ENCODE measurements around the gene AADACL3. TPM values are rescaled to one million over a fixed set of nuclear protein-coding genes. Genes with fewer than 3 reads are reported as not detected.
"Not testable (repeated sequence)": the region's sequence is repeated elsewhere in the genome, so short reads cannot be mapped to it uniquely, and the experiment has no call there.

Gene AADACL3, protein sequence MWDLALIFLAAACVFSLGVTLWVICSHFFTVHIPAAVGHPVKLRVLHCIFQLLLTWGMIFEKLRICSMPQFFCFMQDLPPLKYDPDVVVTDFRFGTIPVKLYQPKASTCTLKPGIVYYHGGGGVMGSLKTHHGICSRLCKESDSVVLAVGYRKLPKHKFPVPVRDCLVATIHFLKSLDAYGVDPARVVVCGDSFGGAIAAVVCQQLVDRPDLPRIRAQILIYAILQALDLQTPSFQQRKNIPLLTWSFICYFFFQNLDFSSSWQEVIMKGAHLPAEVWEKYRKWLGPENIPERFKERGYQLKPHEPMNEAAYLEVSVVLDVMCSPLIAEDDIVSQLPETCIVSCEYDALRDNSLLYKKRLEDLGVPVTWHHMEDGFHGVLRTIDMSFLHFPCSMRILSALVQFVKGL
- not detected in 3 replicates for total RNA-seq

DNA sequence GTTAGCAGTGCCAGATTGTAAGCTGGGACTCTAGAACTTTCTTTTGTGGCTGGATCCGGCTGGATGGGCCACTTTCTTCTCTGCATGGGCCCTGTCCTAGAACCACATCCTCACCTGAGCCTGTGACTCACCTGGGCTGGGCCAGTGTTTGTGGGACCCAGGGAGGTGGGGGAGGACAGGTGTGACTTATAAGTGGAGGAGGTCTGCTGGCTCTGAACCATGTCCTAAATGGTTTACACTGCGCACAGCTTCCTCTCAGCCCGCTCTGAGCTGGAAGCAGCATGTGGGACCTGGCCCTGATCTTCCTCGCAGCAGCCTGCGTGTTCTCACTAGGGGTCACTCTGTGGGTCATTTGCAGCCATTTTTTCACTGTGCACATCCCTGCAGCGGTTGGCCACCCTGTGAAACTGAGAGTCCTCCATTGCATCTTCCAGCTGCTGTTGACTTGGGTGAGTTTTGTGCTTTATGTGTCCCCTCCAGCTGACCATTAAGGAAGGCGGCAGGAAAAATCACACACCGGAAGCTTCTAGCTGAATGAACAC, at the start of gene AADACL3:
Gene AADACL3, plus strand, starts transcription at position 215 of the 542 bp plus-strand sequence. Its CDS starts 67 bp downstream, at position 282.
- TF ChIP-seq, protein P1, sequence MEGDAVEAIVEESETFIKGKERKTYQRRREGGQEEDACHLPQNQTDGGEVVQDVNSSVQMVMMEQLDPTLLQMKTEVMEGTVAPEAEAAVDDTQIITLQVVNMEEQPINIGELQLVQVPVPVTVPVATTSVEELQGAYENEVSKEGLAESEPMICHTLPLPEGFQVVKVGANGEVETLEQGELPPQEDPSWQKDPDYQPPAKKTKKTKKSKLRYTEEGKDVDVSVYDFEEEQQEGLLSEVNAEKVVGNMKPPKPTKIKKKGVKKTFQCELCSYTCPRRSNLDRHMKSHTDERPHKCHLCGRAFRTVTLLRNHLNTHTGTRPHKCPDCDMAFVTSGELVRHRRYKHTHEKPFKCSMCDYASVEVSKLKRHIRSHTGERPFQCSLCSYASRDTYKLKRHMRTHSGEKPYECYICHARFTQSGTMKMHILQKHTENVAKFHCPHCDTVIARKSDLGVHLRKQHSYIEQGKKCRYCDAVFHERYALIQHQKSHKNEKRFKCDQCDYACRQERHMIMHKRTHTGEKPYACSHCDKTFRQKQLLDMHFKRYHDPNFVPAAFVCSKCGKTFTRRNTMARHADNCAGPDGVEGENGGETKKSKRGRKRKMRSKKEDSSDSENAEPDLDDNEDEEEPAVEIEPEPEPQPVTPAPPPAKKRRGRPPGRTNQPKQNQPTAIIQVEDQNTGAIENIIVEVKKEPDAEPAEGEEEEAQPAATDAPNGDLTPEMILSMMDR (IDR thresholded peaks at IDR 0.05; ENCODE audit: unreplicated experiment) = no peak

DNA sequence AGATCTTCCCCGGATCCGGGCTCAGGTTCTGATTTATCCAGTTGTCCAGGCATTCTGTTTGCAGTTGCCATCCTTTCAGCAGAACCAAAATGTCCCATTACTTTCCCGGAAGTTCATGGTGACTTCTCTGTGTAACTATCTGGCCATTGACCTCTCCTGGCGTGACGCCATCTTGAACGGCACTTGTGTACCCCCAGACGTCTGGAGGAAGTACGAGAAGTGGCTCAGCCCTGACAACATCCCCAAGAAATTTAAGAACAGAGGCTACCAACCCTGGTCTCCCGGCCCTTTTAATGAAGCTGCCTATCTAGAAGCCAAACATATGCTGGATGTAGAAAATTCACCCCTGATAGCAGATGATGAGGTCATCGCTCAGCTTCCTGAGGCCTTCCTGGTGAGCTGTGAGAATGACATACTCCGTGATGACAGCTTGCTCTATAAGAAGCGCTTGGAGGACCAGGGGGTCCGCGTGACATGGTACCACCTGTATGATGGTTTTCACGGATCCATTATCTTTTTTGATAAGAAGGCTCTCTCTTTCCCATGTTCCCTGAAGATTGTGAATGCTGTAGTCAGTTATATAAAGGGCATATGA, 49.7 kb upstream of the AADACL3 start:
- no peak for DNase-seq (ENCODE audit: low spot score in 2 of 2, unreplicated experiment in 2 of 2)
- H3K4me1 Mint-ChIP-seq = peaks cover 2% of the 10 kb centered on the region

More for the DNA sequence above, at the start of gene AADACL3:
- Mint-ChIP-seq H3K27ac (no peak within 1 kb of the TSS), H3K9me3 (no peaks in the 10 kb centered on the region), H3K36me3 (no peaks in the 10 kb centered on the region), H3K27me3 (ENCODE audit: low read depth) (peaks cover 27% of the 10 kb centered on the region), H3K4me1 (peaks cover 12% of the 10 kb centered on the region), H3K4me3 (no peak within 1 kb of the TSS)
- no peak for DNase-seq (ENCODE audit: low spot score in 2 of 2, unreplicated experiment in 2 of 2)

DNA sequence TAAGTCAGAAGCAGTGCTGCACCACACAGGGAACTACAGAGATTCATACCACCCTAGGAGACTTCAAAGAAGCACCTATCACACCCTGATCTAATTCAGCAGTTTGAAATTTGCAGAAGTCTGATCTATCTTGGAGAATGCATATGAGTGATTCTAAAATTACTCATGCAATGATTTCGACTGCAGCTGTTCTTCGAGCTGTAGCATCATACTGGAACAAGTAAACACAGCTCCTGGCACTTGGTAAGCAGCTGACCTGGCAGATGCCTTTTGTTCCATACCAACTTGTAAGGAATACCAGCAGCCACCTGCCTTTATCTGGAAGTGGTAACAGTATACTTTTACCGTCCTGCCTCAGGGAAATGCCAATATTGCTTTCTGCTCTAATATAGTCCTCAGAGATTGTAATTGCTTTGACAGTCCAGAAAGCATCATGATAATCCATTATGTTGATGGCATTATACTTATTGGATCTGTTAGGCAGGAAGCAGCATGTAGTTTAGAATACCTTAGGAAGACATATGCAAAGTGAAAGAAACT, 46.3 kb upstream of the AADACL3 start:
- H3K27me3 Mint-ChIP-seq (ENCODE audit: low read depth) = peaks cover 5% of the 10 kb centered on the region
- H3K4me3 Mint-ChIP-seq = no peak overlapping the region
- H3K27ac Mint-ChIP-seq = no peak overlapping the region
- H3K9me3 Mint-ChIP-seq = peaks cover 12% of the 10 kb centered on the region
- H3K36me3 Mint-ChIP-seq = peaks cover 2% of the 10 kb centered on the region
- H3K4me1 Mint-ChIP-seq = peaks cover 2% of the 10 kb centered on the region
- DNase-seq (ENCODE audit: low spot score in 2 of 2, unreplicated experiment in 2 of 2) = no peak
- TF ChIP-seq, protein P1 (IDR thresholded peaks at IDR 0.05; ENCODE audit: unreplicated experiment) = no peak

More for the DNA sequence above, 49.7 kb upstream of the AADACL3 start:
- Mint-ChIP-seq H3K27me3 (ENCODE audit: low read depth) (peaks cover 3% of the 10 kb centered on the region), H3K4me3 (no peak overlapping the region), H3K36me3 (peaks cover 2% of the 10 kb centered on the region), H3K9me3 (peaks cover 16% of the 10 kb centered on the region), H3K27ac (no peak overlapping the region)
- TF ChIP-seq, protein P1 (IDR thresholded peaks at IDR 0.05; ENCODE audit: unreplicated experiment) = no peak

DNA sequence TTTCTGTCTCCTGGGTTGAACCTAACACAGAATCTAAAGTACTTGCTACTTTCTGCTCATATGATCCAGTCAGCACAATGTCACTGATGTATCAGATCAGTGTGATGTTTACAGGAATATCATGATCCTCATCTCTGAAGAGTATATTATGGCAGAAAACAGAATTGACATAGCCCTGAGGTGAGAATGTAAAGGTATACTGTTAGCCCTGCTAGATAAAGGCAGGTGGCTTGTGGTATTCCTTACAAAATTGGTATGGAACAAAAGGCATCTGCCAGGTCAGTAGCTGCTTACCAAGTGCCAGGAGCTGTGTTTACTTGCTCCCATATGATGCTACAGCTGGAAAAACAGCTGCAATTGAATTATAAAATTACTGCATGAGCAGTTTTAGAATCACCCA, 41.6 kb upstream of the AADACL3 start:
- H3K9me3 Mint-ChIP-seq = no peaks in the 10 kb centered on the region
- no peaks in the 10 kb centered on the region for H3K4me1 Mint-ChIP-seq
- no peak for DNase-seq (ENCODE audit: low spot score in 2 of 2, unreplicated experiment in 2 of 2)
- TF ChIP-seq, protein P1 (IDR thresholded peaks at IDR 0.05; ENCODE audit: unreplicated experiment) = no peak
- H3K36me3 Mint-ChIP-seq = no peaks in the 10 kb centered on the region
- H3K27me3 Mint-ChIP-seq (ENCODE audit: low read depth) = peaks cover 5% of the 10 kb centered on the region
- no peak overlapping the region for H3K4me3 Mint-ChIP-seq
- H3K27ac Mint-ChIP-seq = no peak overlapping the region

DNA sequence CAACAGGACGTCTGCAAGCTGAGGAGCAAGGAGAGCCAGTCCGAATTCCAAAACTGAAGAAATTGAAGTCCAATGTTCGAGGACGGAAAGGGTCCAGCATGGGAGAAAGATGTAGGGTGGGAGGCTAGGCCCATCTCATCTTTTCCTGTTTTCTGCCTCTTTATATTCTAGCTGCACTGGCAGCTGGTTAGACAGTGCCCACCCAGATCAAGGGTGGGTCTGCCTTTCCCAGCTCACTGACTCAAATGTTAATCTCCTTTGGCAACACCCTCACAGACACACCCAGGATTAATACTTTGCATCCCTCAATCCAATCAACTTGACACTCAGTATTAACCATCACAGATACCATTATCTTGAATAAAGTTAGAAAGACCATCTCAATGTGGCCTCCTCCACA, 39.8 kb upstream of the AADACL3 start:
- not testable (repeated sequence) for H3K4me1 Mint-ChIP-seq; H3K9me3 Mint-ChIP-seq; DNase-seq (ENCODE audit: low spot score in 2 of 2, unreplicated experiment in 2 of 2); H3K36me3 Mint-ChIP-seq; H3K27ac Mint-ChIP-seq; H3K4me3 Mint-ChIP-seq; H3K27me3 Mint-ChIP-seq (ENCODE audit: low read depth)

DNA sequence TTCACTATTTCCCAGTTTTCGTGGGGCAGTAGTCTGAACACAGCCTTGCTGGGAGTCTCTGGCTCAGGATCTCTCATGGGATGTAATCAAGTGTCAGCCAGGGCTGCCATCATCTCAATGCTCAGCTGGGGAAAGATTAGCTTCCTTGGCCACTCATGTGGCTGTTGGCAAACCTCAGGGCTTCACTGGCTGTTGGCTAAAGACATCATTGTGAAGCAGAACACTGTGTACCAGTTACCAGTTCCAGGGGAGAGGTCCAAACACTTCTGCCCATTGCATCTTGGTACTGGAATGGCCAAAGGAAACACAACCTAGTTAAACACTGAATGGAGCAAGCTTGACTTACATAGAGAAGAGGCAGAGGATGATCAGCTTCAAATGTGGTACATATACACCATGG, 38.3 kb upstream of the AADACL3 start:
- TF ChIP-seq, protein P1 (IDR thresholded peaks at IDR 0.05; ENCODE audit: unreplicated experiment) = no peak
- no peak for DNase-seq (ENCODE audit: low spot score in 2 of 2, unreplicated experiment in 2 of 2)
- Mint-ChIP-seq H3K9me3 (peaks cover 7% of the 10 kb centered on the region), H3K27me3 (ENCODE audit: low read depth) (peaks cover 5% of the 10 kb centered on the region), H3K36me3 (no peaks in the 10 kb centered on the region), H3K27ac (no peak overlapping the region), H3K4me1 (no peaks in the 10 kb centered on the region), H3K4me3 (no peak overlapping the region)
